ENCODE data around the gene DNM3.

Gene DNM3

GRCh38 chr1:171811672-171812071 is 29.6 kb upstream of the DNM3 start:
- TF ChIP-seq MYC (IDR thresholded peaks at IDR 0.05; ENCODE audit: low read depth, low read length) (no peak), MAX (IDR thresholded peaks at IDR 0.05; ENCODE audit: low read depth, low read length) (no peak), CTCF (IDR thresholded peaks at IDR 0.05; ENCODE audit: low read depth, low read length) (no peak), POLR2A (IDR thresholded peaks at IDR 0.05; ENCODE audit: extremely low read depth, insufficient read length) (no peak)
- H3K4me3 ChIP-seq (ENCODE audit: low read depth, low read length) = no peak overlapping the region
- DNase-seq (ENCODE audit: low read depth) = no peak

- no peak overlapping the region for H3K4me3 ChIP-seq (ENCODE audit: low read depth, low read length)
- TF ChIP-seq POLR2A (IDR thresholded peaks at IDR 0.05; ENCODE audit: extremely low read depth, insufficient read length) (no peak), MYC (IDR thresholded peaks at IDR 0.05; ENCODE audit: low read depth, low read length) (no peak), CTCF (IDR thresholded peaks at IDR 0.05; ENCODE audit: low read depth, low read length) (no peak), MAX (IDR thresholded peaks at IDR 0.05; ENCODE audit: low read depth, low read length) (no peak)
- DNase-seq (ENCODE audit: low read depth) = no peak
Measured at GRCh38 chr1:171814692-171815091, 26.6 kb upstream of the DNM3 start.

GRCh38 chr1:171816300-171816901 is 24.9 kb upstream of the DNM3 start:
- no peak overlapping the region for H3K4me3 ChIP-seq (ENCODE audit: low read depth, low read length)
- TF ChIP-seq CTCF (IDR thresholded peaks at IDR 0.05; ENCODE audit: low read depth, low read length) (no peak), POLR2A (IDR thresholded peaks at IDR 0.05; ENCODE audit: extremely low read depth, insufficient read length) (no peak)
- DNase-seq (ENCODE audit: low read depth) = no peak

GRCh38 chr1:171817511-171818265 is 23.6 kb upstream of the DNM3 start:
- H3K4me3 ChIP-seq (ENCODE audit: low read depth, low read length) = no peak overlapping the region
- TF ChIP-seq MAX (IDR thresholded peaks at IDR 0.05; ENCODE audit: low read depth, low read length) = no peak
- TF ChIP-seq MYC (IDR thresholded peaks at IDR 0.05; ENCODE audit: low read depth, low read length) = no peak
- no peak for TF ChIP-seq CTCF (IDR thresholded peaks at IDR 0.05; ENCODE audit: low read depth, low read length)
- no peak for TF ChIP-seq POLR2A (IDR thresholded peaks at IDR 0.05; ENCODE audit: extremely low read depth, insufficient read length)
- peak; percentile 28 for DNase-seq (ENCODE audit: low read depth)

- H3K4me3 ChIP-seq (ENCODE audit: low read depth, low read length) = no peak overlapping the region
- DNase-seq (ENCODE audit: low read depth) = no peak
- TF ChIP-seq POLR2A (IDR thresholded peaks at IDR 0.05; ENCODE audit: extremely low read depth, insufficient read length) (no peak), CTCF (IDR thresholded peaks at IDR 0.05; ENCODE audit: low read depth, low read length) (no peak)
Measured at GRCh38 chr1:171819946-171820345, 21.4 kb upstream of the DNM3 start.

- H3K4me3 ChIP-seq (ENCODE audit: low read depth, low read length) = no peak overlapping the region
- no peak for TF ChIP-seq MYC (IDR thresholded peaks at IDR 0.05; ENCODE audit: low read depth, low read length)
- TF ChIP-seq CTCF (IDR thresholded peaks at IDR 0.05; ENCODE audit: low read depth, low read length) = no peak
- TF ChIP-seq MAX (IDR thresholded peaks at IDR 0.05; ENCODE audit: low read depth, low read length) = no peak
- no peak for TF ChIP-seq POLR2A (IDR thresholded peaks at IDR 0.05; ENCODE audit: extremely low read depth, insufficient read length)
- no peak for DNase-seq (ENCODE audit: low read depth)
Measured at GRCh38 chr1:171826973-171827372, 14.3 kb upstream of the DNM3 start.
